ENCODE results near the gene IL22.

IL22 gene

DNA sequence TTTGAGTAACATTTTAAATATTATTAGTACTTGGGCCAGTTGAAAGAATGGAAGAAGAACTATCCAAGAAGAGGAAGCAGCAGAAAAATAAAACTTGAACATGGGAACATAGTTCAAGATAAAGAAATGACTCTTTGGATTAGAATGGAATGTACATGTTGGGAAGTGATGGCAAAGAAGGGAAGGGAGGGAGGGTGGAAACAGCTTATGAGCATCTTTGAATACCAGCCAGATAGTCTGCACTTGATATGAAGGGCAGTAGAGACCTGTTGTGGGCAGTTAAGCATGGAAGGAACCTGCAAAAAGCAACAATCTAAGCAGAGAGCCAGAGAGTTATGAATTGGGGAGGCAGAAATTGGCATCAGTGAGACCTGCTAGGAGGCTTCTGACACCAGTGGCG, 10.0 kb upstream of the IL22 start:
- DNase-seq, result no peak

DNA sequence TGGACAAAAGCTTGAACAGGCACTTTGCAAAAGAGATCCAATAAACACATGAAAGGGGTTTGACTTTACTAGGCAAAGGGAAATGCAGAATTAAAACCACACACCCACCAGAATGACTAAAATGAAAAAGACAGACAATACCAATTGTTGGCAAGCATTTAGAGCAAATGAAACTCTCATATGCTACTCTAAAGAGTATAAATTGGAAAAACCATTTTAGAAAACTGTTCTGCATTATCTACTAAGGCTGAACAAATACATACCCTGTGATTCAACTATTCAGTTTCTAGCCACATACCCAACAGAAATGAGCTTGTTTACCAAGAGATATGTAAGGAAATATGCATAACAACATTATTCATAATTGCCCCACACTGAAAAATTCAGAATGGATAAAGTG, 8.5 kb upstream of the IL22 start:
- DNase-seq, result no peak

DNA sequence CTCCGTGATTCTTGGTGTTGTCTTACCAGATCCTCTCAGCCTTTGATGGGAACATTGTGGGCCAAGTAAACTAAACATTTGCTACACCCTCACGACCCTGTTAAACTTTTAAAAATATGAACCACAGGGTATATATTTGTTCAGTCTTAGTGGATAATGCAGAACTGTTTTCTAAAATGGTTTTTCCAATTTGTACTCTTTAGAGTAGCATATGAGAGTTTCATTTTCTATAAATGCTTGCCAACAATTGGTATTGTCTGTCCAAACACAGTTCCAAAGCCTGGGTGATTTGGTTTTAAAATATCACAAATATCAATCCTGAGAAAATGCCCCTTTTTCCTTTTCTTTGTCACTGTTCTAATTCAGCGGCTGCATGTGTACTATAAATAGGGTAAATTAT, 6.7 kb upstream of the IL22 start:
- DNase-seq, result no peak

DNA sequence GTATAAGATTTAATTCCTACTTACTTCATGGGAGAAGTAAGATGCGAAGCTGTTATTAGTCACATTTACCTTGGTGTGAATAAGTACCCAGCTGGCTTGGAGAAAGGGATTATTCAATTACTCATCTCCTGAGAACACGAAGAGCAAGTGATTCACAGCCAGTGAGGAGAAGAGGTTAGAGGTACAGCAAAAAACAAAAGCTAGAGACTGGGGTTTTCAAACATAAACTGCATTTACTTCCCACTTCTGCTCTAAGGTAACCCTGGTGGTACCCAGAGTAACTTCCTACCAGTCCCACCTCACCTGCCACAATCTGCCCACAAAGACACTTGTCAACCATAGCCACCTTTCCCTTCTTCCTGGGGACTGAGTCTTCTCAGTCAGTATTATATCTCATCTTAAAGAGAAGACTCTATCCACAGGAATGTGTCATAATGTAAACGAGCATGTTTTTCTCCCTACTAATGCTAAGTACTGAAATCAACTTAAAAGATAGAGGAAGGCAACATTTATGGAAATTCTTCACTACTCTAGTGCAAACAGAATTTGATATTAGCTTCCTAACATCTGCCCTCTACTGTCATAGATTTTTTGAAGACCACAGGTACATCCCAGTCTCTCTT, 6.0 kb upstream of the IL22 start:
- no peak for DNase-seq

DNA sequence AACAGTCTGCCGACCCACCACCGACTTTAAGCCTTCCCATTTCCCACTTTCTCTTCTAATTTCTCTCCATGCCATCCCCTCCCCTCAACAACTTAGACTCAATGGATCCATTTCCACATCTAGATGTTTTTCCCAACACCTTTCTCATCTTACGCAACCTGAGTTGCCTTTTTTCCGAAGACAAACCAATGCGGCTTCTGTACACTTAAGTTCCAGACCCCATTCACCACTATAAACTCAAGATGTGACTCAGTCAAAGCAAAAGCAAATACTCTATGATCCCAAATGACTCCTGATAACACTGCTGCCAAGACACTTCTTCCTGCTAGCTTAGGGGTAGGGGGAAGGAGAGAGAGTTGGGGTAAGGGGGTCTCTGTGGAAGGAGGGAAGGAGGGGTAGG, 1.3 kb downstream of the IL22 start:
- DNase-seq, result no peak

DNA sequence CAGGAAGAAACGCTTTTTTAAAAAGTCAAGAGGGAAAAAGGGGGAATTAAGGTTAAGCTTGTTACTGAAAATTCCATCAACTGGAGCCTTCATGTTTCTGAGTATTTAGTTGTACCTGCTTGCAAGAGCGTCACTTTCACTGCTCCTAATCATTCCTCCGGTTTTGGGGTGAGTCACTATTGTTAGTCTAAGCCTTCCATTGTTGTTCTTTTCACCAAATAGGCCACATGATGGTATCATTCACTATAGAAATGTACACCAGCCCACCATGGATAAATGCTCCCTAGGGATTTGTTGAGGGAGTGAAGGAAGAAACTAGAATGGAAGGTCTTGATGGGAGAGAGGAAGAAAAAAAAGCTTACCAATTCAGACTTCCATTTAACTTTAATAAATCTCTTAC, 3.0 kb downstream of the IL22 start:
- DNase-seq, result no peak

DNA sequence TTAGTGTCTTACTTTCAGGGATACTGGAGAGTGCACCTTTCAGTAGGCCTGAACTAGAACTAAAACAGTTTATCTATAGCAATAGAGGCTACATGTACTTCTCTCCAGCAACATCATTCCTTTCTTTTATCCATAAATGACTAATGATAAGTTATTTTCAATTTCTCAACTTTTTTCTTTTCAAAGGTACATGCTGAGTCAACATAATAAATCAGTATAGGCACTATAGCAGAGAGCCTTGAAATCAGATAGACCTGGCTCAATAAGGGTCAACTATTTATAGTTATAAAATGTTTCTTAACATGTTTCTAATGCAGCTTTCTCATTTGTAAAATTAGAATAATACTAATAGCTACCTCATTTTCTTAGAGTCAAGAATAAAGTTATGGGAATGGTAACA, 5.6 kb downstream of the IL22 start:
- DNase-seq, result no peak

DNA sequence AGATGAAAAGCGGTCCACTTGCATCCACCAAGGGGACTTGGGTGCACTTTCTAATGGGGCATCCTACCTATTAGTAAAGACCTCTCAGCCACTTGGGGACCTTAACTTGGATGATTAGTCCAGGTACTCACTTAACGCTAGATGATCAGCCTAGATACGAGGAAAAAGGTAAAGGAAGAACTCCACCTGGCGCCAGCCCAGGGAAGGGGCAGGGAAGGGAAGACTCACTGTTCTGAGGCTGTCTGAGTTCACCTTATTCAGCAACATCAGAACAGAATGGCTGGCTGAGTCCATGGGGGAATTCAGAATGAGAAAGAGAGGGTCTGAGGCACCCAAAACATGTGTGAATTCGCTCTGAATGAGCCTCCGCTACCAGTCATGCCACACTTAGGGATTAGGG, 7.1 kb downstream of the IL22 start:
- no peak for DNase-seq

DNA sequence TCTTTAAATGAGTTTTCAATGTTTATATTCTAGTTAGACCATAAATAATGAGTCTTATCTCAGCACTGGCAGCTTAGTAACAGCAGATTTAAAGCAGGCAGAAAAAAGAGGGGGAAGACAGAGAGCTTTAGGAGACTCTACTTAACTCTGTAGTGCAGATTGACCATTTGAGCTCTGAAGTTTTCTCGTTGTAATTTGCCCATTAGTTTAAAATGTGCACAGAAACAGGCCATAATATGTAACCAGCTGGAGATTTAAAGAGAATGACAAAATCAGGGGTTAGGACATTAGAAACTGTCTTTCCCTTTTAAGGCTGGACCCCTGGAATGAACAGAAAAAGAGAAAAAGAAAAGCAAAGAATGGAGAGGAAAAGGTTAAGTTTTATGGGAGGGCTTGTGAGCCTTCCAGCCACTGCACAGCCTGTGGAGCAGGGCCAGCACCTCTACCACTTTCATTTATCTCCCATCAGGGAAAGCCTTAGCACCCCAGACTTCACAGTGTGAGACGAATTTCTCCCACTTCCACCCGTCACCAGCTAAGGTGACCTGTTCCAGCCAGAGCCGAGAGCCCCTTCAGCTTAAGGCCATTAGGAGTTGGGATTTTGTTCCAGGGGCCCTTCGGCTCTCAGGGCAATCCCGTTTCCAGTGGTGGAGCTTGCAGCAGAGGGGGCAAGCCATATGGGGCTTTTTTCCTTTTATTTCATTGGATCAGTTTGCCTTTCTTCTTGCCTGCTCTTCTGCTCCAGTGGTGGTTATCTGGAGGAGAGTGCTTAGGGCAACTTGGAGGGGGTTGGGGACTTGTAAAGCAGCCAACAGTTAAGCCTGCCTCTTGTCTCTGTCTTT, 8.0 kb downstream of the IL22 start:
- no peak for DNase-seq

DNA sequence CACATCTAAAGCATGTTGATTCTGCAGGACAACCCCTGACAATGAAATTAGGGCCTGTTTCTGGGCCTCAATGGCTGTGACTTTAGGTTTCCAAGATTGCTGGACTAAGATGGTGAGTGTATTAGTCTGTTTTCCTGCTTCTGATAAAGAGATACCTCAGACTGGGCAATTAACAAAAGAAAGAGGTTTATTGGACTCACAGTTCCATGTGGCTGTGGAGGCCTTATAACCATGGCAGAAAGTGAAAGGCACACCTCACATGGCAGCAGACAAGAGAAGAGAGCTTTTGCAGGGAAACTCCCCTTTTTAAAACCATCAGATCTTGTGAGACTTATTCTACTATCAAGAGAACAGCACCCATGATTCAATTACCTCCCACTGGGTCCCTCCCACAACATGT, 10.6 kb downstream of the IL22 start:
- no peak for DNase-seq

DNA sequence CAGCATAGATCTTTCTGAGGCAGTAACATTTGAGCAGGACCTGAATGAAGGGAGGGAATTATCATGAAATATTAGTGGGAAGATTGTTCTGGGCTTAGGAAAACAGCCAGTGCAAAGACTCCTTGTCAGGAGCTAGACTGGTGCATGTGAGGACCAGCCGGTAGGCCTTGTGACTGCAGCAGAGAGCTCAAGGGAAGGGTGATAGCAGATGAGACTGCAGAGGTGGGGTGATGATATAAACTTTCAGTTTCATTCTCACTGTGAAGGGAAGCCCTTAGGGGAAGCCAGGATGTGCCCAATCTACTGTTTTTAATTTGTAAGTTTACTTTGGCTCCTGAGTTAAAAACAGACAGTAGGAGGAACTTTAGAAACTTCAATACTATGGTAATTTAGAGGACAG, 12.4 kb downstream of the IL22 start:
- DNase-seq, result peak; percentile 55

DNA sequence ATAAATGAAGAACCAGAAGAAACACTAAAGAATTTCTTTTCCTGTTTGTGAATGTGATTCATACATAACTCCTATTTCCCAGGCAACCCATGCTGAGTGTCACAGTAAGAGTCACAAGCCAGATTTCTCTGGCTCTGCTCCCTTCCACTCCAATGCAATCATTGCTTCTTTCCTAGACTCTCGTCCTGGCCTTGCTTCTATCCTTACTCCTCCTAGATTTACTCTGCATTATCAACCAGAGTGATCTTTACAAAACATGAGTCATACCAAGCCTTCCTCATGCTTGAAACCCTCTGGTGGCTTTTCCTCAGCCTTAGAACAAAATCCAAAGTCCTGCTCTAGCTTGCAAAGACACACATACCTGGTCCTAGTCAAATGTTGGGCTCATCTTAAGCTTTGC, 13.3 kb downstream of the IL22 start:
- DNase-seq, result no peak

DNA sequence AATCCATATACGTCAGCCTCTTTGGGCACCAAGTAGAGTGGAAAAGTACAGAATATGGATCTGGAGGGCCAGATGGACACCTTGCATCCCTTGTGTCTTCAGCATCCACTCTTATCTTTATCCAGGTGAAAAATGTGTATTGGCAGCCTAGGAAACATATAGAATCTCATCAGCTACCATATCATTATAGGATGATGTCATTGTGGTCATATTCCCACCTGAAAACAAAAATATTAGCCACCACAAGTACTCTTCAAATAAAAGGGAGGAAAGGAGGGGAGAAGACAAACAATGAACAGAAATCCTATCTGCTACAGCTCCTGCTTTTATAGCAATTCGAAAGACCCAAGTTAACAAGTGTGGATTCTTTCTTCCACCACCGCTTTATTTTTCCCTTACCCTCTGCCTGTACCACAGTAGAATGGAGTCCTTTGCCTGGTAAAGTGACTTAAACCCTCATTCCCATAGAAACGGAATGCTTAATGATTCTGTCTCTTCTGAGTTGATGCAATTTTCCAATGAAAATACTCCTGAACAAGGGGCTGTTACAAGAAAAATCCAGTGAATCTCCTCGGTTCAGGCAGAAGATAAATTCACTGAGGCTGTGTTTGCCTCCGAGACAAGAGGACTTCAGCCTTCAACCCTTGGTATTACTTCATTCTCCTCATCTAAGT, 14.0 kb downstream of the IL22 start:
- DNase-seq, result no peak

DNA sequence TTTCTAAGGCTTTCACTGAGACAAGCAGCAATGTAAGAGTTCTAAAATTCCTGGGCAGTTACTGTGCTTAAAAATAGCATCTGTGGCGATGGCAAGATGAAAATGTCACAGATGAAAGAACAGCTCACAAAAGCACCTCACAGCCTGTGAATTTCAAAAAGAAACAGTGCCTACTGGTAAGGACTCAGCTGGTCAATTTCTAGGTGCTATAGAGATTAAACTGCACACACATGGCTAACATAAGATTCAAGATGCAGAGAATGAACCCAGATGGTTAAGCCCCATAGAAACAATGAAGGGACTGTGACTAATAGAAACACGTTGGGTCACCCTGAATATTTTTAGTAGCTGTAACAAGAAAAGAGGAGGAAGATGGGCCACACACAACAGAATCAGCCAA, 15.8 kb downstream of the IL22 start:
- no peak for DNase-seq

DNA sequence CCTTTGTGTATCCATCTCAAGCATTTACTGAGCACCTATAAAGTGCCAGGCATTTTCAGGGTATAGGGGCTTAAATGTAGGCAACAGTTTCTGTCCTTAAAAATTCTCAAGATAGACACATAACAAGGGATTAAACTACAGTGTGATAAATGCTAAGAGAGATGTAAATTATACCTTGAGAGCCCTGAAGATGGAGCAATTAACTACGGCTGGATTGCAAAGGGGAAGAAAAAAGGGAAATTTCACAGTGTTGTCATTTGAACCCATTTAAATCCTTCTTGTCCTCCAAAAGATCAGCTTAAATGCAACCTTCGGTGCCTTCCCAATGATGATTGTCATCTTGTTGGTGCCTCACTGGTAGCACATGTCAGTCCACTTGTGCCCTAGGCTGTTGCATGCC, 16.3 kb downstream of the IL22 start:
- DNase-seq, result no peak

DNA sequence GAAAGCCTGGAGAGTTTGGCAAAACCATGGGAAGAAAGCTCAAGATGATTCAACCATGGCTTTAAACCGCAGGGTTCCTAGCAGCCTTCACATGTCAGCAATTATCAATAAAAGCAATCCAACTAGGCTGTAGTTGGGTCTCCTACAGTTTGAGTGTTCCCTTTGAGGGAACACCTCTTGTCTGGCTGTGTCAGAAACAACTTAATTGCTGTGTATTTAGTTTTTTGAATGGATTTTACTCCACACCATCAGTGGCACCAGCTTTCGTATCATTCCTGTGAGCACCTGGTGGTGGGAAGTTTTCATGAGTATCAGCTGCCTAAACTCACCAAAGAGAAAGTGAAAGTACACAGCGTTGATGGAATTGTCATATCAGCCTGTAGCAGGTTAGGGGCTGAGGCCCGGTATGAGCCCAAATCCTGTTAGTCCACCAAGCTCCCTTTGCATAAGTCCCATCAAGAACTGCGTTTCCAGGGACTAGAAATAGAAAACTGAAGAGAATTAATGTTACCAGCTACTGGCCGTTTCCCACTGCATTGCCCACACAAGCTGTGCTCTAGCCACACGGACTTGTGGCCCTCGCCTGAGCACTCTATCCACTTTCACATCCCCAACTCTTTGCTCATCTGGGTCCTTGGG, 16.9 kb downstream of the IL22 start:
- DNase-seq, result peak; percentile 31

DNA sequence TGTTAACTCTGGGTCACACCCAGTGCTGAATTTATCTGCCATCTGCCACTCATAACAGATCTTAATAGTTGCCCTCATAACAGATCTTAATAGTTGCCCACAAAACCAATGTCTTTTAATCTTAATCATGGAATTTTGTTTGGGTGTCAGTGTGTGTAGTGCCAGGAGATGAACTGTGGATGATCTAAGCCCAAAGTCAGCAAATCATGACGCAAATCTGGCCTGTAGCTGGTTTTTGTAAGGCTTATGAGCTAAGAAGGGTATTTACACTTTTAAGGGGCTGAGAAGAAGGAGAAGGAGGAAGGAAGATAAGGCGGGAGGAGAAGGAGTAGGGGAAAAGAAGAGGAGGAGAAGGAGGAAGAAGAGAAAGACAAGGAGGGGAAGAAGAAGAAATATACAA, 17.8 kb downstream of the IL22 start:
- no peak for DNase-seq

DNA sequence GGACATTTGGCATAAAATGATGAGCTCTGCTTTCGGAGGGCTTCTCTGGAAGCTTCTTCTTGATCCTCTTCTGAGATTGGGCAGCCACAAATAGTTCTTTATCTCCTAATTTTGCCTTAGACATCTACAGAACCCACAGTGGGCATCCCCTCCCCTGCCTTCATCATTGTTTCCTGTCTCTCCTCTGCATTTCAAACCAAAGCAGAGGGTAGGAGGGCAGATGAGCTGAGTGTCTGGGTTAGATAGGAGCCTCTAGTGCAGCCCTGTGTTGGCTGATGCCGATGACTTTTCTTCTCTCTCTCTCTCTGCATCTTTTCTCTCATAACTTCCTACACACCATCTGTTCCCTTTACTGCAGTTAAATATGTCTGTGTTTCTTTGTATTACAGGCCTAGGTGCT, 19.3 kb downstream of the IL22 start:
- DNase-seq, result no peak

DNA sequence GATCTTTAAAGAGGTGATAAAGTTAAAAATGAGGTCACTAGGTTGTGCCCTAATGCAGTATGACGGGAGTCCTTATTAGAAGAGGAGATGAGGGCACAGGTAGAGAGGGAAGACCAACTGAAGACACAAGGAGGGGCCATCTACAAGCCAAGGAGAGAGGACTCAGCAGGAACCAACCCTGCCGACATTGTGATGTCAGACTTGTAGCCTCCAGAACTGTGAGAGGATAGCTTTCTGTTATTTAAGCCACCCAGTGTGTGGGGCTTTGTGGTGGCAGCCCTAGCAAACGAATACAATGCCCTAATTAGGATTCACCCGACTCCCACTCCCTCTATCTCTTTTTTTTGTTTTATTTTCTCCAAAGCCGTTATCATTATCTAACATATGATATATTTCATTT, 19.9 kb downstream of the IL22 start:
- no peak for DNase-seq

DNA sequence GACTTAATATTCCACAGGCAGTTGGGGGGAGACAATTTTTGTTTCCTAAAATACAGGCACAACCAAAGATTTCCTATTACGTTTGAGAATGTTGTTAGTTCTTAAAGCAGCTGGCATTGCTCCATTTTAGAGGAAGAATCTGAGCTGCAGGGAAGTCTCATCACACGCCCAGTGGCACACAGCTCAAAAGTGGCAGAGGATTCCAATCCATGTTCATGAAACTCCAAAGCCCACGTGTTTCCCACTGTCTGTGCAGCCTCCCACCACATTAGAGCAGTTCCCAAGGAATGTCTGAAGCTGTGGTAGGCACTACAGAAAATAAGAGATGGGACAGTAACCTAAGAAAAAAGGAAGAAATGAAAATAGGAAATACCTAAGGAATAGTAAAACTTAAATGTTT, 21.7 kb downstream of the IL22 start:
- no peak for DNase-seq

DNA sequence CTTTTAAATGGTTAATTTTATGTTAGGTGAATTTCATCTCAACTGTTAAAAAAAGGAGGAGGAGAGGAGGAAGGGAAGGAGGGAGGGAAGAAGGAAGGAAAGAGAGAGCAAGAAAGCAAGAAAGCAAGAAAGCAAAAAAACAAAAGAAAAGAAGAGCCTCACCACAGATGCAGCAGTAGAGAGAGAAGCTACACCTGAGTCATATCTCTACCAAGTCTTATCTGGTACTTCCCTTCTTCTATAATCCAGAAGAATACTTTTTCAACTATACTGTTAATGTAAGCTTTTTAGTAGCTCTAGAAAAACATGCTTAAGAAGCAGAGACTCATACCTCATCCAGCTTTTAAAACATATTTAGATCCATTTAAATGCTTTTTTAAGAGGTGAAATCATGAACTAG, 22.2 kb downstream of the IL22 start:
- no peak for DNase-seq

DNA sequence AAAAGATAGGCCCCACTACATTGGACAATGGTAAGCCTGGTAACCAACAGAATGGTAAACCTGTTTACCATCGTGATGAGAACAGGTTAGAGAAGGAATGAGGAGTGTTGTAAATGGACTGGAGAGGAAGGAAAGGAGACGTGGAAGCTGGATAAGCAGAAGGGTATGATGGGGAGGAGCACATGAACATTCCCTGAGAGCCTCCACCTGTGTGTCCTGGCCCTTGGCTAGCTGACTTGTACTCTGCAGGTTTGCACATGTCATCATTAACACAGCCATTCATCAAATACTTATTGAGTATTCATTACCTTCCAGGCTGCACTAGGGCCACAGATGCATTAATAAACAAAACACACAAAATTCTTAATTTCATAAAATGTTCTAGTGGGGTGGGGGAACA, 23.4 kb downstream of the IL22 start:
- no peak for DNase-seq

DNA sequence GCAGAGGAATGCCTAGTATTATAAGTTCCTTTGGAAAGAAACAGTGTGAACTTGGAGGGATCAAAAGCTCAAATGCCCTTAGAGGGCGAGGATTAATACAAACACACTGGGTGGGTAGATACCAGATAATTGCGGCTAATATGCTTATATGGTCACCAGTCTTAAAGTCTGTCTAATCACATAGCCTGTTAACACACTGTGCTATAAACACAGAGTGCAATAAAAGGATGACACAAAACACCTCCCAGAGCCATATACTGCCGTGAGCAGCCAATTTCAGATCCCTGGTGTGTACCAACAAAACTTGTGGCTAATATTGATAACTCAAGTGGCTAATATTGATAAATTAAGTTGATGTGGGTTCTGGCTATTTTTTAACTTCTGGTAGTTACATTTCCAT, 26.0 kb downstream of the IL22 start:
- no peak for DNase-seq

Measured in activated naive CD4-positive, alpha-beta T cell treated with anti-CD3 and anti-CD28 coated beads, Interleukin-2, amount 50 U/mL, for 16 hours (primary cell).